Uterus (tissue), 4 donors: ENCODE data around the gene ORC6. TPM values are rescaled to one million over a fixed set of nuclear protein-coding genes. Genes with fewer than 3 reads are reported as not detected.
"Not testable (repeated sequence)": the region's sequence is repeated elsewhere in the genome, so short reads cannot be mapped to it uniquely, and the experiment has no call there.

Experiments
- DNase-seq, 2 donors: peaks; one replicate each; pipeline ENCODE4 v3.0.0-alpha.2; 2019 to 2020
- H3K27ac ChIP-seq, 2 donors: fragments of 200-600 bp; sonication (generic); 1 replicate in 1 of 2; 2 replicates in 1 of 2; pipeline ENCODE4 v1.5.1; 2016 to 2018
- H3K27me3 ChIP-seq, 2 donors: fragments of 200-600 bp; sonication (generic); one replicate each; pipeline ENCODE4 v1.5.1; 2018 to 2019; ENCODE audit warnings: control low read depth in 1 of 2
- H3K36me3 ChIP-seq, 2 donors: fragments of 200-600 bp; sonication (generic); one replicate each; pipeline ENCODE4 v1.5.1; 2019; ENCODE audit warnings: control low read depth in 1 of 2
- H3K4me1 ChIP-seq, 2 donors: fragments of 200-600 bp; sonication (generic); one replicate each; pipeline ENCODE4 v1.5.1; 2018 to 2019; ENCODE audit warnings: control low read depth in 1 of 2
- H3K4me3 ChIP-seq, 2 donors: fragments of 200-600 bp; sonication (generic); 1 replicate in 1 of 2; 2 replicates in 1 of 2; pipeline ENCODE4 v1.5.1; 2018 to 2019; ENCODE audit warnings: mild to moderate bottlenecking in 1 of 2
- H3K9me3 ChIP-seq, 2 donors: fragments of 200-600 bp; sonication (generic); one replicate each; pipeline ENCODE4 v1.5.1; 2019; ENCODE audit warnings: control low read depth in 1 of 2
- CTCF ChIP-seq, 4 experiments: fragments of 200-600 bp in 2 of 4; fragments of 450-650 bp in 2 of 4; sonication (generic) in 2 of 4; IDR thresholded peaks; one replicate each; pipeline ENCODE4 v1.5.1; 2016 to 2019; ENCODE audit warnings: antibody characterized with exemption in 4 of 4, mild to moderate bottlenecking in 2 of 4, moderate library complexity in 1 of 4
- POLR2A ChIP-seq, 2 donors: fragments of 450-650 bp; IDR thresholded peaks; one replicate each; pipeline ENCODE4 v1.6.1; 2016; ENCODE audit warnings: antibody characterized with exemption in 2 of 2, mild to moderate bottlenecking in 1 of 2, moderate library complexity in 1 of 2
- intact Hi-C: fragments of 100-400 bp; cut with DNase I; formaldehyde crosslinking; loops from one replicate; pipeline ENCODE4 v1.15.1; 2023; ENCODE audit warnings: low total_unique reads
- total RNA-seq, 4 donors: library from RNA; depleted of rRNA in 3 of 4; stranded (reverse); fragments of >200 nt in 3 of 4; gene quantifications; one replicate each; pipeline versions ENCODE4 v1.1.0 to v1.2.4, GENCODE V29; 2014 to 2023
- donor health status: DM: yes; HTN: yes; CAD: no.

The ORC6 gene
- total RNA-seq, 4 donors from 2014 or later: 1.2 to 11.3 (median 1.3) TPM; not detected in 1

- H3K4me3 ChIP-seq: no peak overlapping the region
- no peaks in the 10 kb centered on the region for H3K36me3 ChIP-seq
Observed at GRCh38 chr16:46658925-46659324, 30.5 kb upstream of the ORC6 start.

GRCh38 chr16:46662123-46662522 lies 27.3 kb upstream of the ORC6 start:
- TF ChIP-seq CTCF (IDR thresholded peaks at IDR 0.05): no peak
- TF ChIP-seq POLR2A (IDR thresholded peaks at IDR 0.05): no peak
- DNase-seq: no peak
- H3K9me3 ChIP-seq: no peaks in the 10 kb centered on the region
- H3K36me3 ChIP-seq: no peaks in the 10 kb centered on the region
- no peaks in the 10 kb centered on the region for H3K27me3 ChIP-seq
- H3K4me1 ChIP-seq: no peaks in the 10 kb centered on the region
- intact Hi-C loops: no loop called here
- no peak overlapping the region for H3K27ac ChIP-seq
- H3K4me3 ChIP-seq: no peak overlapping the region

More at GRCh38 chr16:46658925-46659324, 30.5 kb upstream of the ORC6 start:
- Histone ChIP-seq H3K27ac (no peak overlapping the region), H3K9me3 (no peaks in the 10 kb centered on the region), H3K4me1 (no peaks in the 10 kb centered on the region), H3K27me3 (no peaks in the 10 kb centered on the region)
- no peak for TF ChIP-seq POLR2A (IDR thresholded peaks at IDR 0.05)
- no peak for TF ChIP-seq CTCF (IDR thresholded peaks at IDR 0.05)
- intact Hi-C loops: no loop called here
- DNase-seq: no peak

- Histone ChIP-seq H3K27me3 (no peaks in the 10 kb centered on the region), H3K4me3 (no peak overlapping the region), H3K36me3 (no peaks in the 10 kb centered on the region), H3K9me3 (no peaks in the 10 kb centered on the region), H3K27ac (no peak overlapping the region), H3K4me1 (no peaks in the 10 kb centered on the region)
- no peak for DNase-seq
- TF ChIP-seq CTCF (IDR thresholded peaks at IDR 0.05) (peak; percentile 43 to 50 (median 49)), POLR2A (IDR thresholded peaks at IDR 0.05) (no peak)
- intact Hi-C loops: no loop called here
Observed at GRCh38 chr16:46673320-46674013, 16.0 kb upstream of the ORC6 start.

GRCh38 chr16:46677943-46678342 lies 11.5 kb upstream of the ORC6 start:
- H3K27me3 ChIP-seq, H3K9me3 ChIP-seq, H3K4me3 ChIP-seq, intact Hi-C loops, H3K4me1 ChIP-seq, H3K36me3 ChIP-seq, H3K27ac ChIP-seq, DNase-seq: not testable (repeated sequence)

GRCh38 chr16:46681867-46682266 lies 7.6 kb upstream of the ORC6 start:
- H3K9me3 ChIP-seq, H3K36me3 ChIP-seq, H3K4me1 ChIP-seq, H3K4me3 ChIP-seq, DNase-seq, H3K27ac ChIP-seq, intact Hi-C loops, H3K27me3 ChIP-seq: not testable (repeated sequence)

GRCh38 chr16:46686815-46687473 lies 2.5 kb upstream of the ORC6 start:
- intact Hi-C loops: no loop called here
- H3K4me1 ChIP-seq: peaks cover 0 to 6% of the 10 kb centered on the region in 2 donors

More at GRCh38 chr16:46686815-46687473, 2.5 kb upstream of the ORC6 start:
- Histone ChIP-seq H3K27ac (no peak overlapping the region), H3K4me3 (no peak overlapping the region), H3K9me3 (no peaks in the 10 kb centered on the region), H3K36me3 (no peaks in the 10 kb centered on the region), H3K27me3 (no peaks in the 10 kb centered on the region)
- no peak for DNase-seq
- TF ChIP-seq CTCF (IDR thresholded peaks at IDR 0.05) (no peak), POLR2A (IDR thresholded peaks at IDR 0.05) (no peak)
